ENCODE data around the gene FAXDC2. TPM values are rescaled to one million over a fixed set of nuclear protein-coding genes. Genes with fewer than 3 reads are reported as not detected.
"Not testable (repeated sequence)": the region's sequence is repeated elsewhere in the genome, so short reads cannot be mapped to it uniquely, and the experiment has no call there.

FAXDC2 gene
- total RNA-seq, 1 donor from 2014 or later = 25.3 TPM

GRCh38 chr5:154841273-154841661, 9.1 kb downstream of the FAXDC2 start:
- H3K36me3 ChIP-seq = peaks cover 0 to under 1% of the 10 kb centered on the region in 2 donors
- no peak overlapping the region for H3K4me3 ChIP-seq
- H3K4me1 ChIP-seq = peaks cover 0 to under 1% of the 10 kb centered on the region in 2 donors
- H3K27ac ChIP-seq = no peak overlapping the region
- H3K9me3 ChIP-seq = no peaks in the 10 kb centered on the region
- no peak for DNase-seq (ENCODE audit: low spot score in 2 of 2)
- no peaks in the 10 kb centered on the region for H3K27me3 ChIP-seq
- TF ChIP-seq CTCF (IDR thresholded peaks at IDR 0.05) = no peak
- intact Hi-C loops (cut with DNase I) = no loop called here

- H3K4me3 ChIP-seq = no peak overlapping the region
- H3K4me1 ChIP-seq = peaks cover 0 to 7% of the 10 kb centered on the region in 2 donors
- intact Hi-C loops (cut with DNase I) = no loop called here
- no peak for DNase-seq (ENCODE audit: low spot score in 2 of 2)
- no peak for TF ChIP-seq CTCF (IDR thresholded peaks at IDR 0.05)
- no peaks in the 10 kb centered on the region for H3K9me3 ChIP-seq
- peak overlapping the region in 1 of 2 donors; percentile 25 for H3K27ac ChIP-seq
- no peaks in the 10 kb centered on the region for H3K27me3 ChIP-seq
- peaks cover 0 to 2% of the 10 kb centered on the region in 2 donors for H3K36me3 ChIP-seq
Measured at GRCh38 chr5:154840435-154841272, 9.7 kb downstream of the FAXDC2 start.

GRCh38 chr5:154837009-154837901, 13.1 kb downstream of the FAXDC2 start:
- Histone ChIP-seq H3K27me3 (no peaks in the 10 kb centered on the region), H3K27ac (peak overlapping the region in 1 of 2 donors; percentile 75), H3K36me3 (peaks cover 0 to 2% of the 10 kb centered on the region in 2 donors), H3K9me3 (no peaks in the 10 kb centered on the region), H3K4me1 (peaks cover 0 to 13% of the 10 kb centered on the region in 2 donors), H3K4me3 (no peak overlapping the region)
- intact Hi-C loops (cut with DNase I) = no loop called here
- TF ChIP-seq CTCF (IDR thresholded peaks at IDR 0.05) = no peak
- DNase-seq (ENCODE audit: low spot score in 2 of 2) = no peak

GRCh38 chr5:154836225-154836624, 14.2 kb downstream of the FAXDC2 start:
- DNase-seq (ENCODE audit: low spot score in 2 of 2) = no peak
- H3K4me1 ChIP-seq = peaks cover 0 to 13% of the 10 kb centered on the region in 2 donors
- no peak overlapping the region for H3K4me3 ChIP-seq
- H3K27me3 ChIP-seq = no peaks in the 10 kb centered on the region
- intact Hi-C loops (cut with DNase I) = no loop called here
- peak overlapping the region; percentile 66 to 75 for H3K27ac ChIP-seq
- H3K36me3 ChIP-seq = peaks cover 3 to 9% of the 10 kb centered on the region in 2 donors
- TF ChIP-seq CTCF (IDR thresholded peaks at IDR 0.05) = no peak
- H3K9me3 ChIP-seq = no peaks in the 10 kb centered on the region

GRCh38 chr5:154835701-154836052, 14.7 kb downstream of the FAXDC2 start:
- not testable (repeated sequence) for DNase-seq (ENCODE audit: low spot score in 2 of 2); H3K9me3 ChIP-seq; H3K4me3 ChIP-seq; H3K27me3 ChIP-seq
- Histone ChIP-seq H3K4me1 (peaks cover 0 to 13% of the 10 kb centered on the region in 2 donors), H3K36me3 (peaks cover 3 to 13% of the 10 kb centered on the region in 2 donors), H3K27ac (peak overlapping the region; percentile 66 to 75)
- intact Hi-C loops (cut with DNase I) = loop anchor here (1.0 to 2.0 kb wide), 2 partner anchors 23 to 81 kb away; partner anchors contain the start of genes CNOT8 and LARP1
